ENCODE measurements around the gene PTAFR. TPM values are rescaled to one million over a fixed set of nuclear protein-coding genes. Genes with fewer than 3 reads are reported as not detected.

PTAFR gene
- total RNA-seq, 1 donor from 2014 or later, result 0.08 TPM

DNA sequence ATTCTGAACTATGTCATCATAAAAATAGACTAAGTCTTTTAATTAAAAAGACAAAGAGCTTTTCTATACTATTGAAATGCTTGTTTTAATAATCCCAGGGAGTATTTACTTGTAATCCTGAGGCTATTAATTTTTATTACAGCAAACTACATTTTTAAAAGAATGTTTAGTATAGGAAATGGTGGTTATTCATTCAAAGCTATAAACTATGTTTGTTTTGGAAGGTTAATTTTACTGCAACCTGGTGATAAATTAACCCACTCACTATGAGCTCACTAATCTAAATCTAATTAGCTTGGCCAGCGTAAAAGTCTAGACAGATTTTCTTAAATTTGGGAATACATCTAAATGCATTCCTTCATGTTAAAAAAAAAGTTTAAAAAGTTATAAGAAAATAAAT is 74.3 kb downstream of the PTAFR start:
- DNase-seq (ENCODE audit: extremely low spot score, unreplicated experiment), result no peak
- Mint-ChIP-seq H3K36me3 (ENCODE audit: unreplicated experiment) (no peaks in the 10 kb centered on the region), H3K9me3 (ENCODE audit: unreplicated experiment) (no peaks in the 10 kb centered on the region), H3K27ac (ENCODE audit: unreplicated experiment) (no peak overlapping the region), H3K4me1 (ENCODE audit: unreplicated experiment) (no peaks in the 10 kb centered on the region), H3K4me3 (ENCODE audit: unreplicated experiment) (no peak overlapping the region), H3K27me3 (ENCODE audit: unreplicated experiment) (no peaks in the 10 kb centered on the region)
- TF ChIP-seq, protein P1, sequence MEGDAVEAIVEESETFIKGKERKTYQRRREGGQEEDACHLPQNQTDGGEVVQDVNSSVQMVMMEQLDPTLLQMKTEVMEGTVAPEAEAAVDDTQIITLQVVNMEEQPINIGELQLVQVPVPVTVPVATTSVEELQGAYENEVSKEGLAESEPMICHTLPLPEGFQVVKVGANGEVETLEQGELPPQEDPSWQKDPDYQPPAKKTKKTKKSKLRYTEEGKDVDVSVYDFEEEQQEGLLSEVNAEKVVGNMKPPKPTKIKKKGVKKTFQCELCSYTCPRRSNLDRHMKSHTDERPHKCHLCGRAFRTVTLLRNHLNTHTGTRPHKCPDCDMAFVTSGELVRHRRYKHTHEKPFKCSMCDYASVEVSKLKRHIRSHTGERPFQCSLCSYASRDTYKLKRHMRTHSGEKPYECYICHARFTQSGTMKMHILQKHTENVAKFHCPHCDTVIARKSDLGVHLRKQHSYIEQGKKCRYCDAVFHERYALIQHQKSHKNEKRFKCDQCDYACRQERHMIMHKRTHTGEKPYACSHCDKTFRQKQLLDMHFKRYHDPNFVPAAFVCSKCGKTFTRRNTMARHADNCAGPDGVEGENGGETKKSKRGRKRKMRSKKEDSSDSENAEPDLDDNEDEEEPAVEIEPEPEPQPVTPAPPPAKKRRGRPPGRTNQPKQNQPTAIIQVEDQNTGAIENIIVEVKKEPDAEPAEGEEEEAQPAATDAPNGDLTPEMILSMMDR (IDR thresholded peaks at IDR 0.05), result no peak

DNA sequence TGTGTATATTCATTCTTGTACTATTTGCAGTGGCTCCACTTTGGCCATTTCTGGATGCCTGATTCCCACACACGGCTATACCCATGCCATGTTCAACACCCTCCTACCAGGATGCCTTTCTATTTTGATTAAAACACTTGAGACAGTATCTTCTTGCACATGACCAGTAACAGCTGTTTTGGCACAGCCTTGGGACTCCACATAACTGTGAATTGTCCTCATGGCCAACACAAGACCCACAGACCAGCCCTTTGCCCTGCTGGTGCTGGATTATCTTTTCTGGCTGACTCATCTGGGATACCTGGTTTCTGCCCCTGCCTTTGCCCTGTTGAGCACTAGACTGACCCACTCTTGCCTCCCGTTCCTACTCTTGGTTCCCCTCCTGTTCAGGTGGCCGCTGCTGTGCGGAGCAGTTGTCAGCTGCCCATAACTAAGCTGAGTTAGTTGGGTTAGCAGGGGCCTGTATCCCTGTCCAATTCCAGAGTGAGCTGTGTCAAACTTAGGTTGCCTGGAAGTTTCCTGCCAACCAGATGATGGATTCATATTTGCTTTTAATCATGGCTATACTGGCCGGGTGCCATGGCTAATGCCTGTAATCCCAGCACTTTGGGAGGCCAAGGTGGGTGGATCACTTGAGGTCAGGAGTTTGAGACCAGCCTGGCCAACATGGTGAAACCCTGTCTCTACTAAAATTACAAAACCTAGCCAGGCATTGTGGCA is 77.3 kb downstream of the PTAFR start:
- TF ChIP-seq, protein P1 (IDR thresholded peaks at IDR 0.05), result no peak
- H3K4me3 Mint-ChIP-seq (ENCODE audit: unreplicated experiment), result no peak overlapping the region
- H3K9me3 Mint-ChIP-seq (ENCODE audit: unreplicated experiment), result no peaks in the 10 kb centered on the region
- DNase-seq (ENCODE audit: extremely low spot score, unreplicated experiment), result peak; percentile 40
- no peaks in the 10 kb centered on the region for H3K4me1 Mint-ChIP-seq (ENCODE audit: unreplicated experiment)
- no peaks in the 10 kb centered on the region for H3K36me3 Mint-ChIP-seq (ENCODE audit: unreplicated experiment)
- H3K27me3 Mint-ChIP-seq (ENCODE audit: unreplicated experiment), result peaks cover 13% of the 10 kb centered on the region
- no peak overlapping the region for H3K27ac Mint-ChIP-seq (ENCODE audit: unreplicated experiment)

Other genes starting within 250 kb of the PTAFR start
- gene SMPDL3B, start 241.7 kb downstream of the PTAFR start, total RNA-seq, result not detected in 2 replicates
- gene XKR8, start 216.7 kb downstream of the PTAFR start, total RNA-seq, result 3.8 and 3.9 TPM in 2 replicates
- 17.5 and 18.4 TPM in 2 replicates for gene EYA3, start 88.1 kb downstream of the PTAFR start, total RNA-seq
- gene DNAJC8, start 56.3 kb upstream of the PTAFR start, total RNA-seq, result 92.2 and 93.0 TPM in 2 replicates
- 112 and 113 TPM in 2 replicates for gene ATP5IF1, start 59.4 kb upstream of the PTAFR start, total RNA-seq
- gene SESN2, start 82.8 kb upstream of the PTAFR start, total RNA-seq, result 31.8 and 32.1 TPM in 2 replicates
- gene MED18, start 152.3 kb upstream of the PTAFR start, total RNA-seq, result 13.8 and 16.5 TPM in 2 replicates
- 55.6 and 56.0 TPM in 2 replicates for gene PHACTR4, start 193.1 kb upstream of the PTAFR start, total RNA-seq

Measured in osteocyte (in vitro differentiated cells).